Measurements from ENCODE around the gene RUNX3.

DNA sequence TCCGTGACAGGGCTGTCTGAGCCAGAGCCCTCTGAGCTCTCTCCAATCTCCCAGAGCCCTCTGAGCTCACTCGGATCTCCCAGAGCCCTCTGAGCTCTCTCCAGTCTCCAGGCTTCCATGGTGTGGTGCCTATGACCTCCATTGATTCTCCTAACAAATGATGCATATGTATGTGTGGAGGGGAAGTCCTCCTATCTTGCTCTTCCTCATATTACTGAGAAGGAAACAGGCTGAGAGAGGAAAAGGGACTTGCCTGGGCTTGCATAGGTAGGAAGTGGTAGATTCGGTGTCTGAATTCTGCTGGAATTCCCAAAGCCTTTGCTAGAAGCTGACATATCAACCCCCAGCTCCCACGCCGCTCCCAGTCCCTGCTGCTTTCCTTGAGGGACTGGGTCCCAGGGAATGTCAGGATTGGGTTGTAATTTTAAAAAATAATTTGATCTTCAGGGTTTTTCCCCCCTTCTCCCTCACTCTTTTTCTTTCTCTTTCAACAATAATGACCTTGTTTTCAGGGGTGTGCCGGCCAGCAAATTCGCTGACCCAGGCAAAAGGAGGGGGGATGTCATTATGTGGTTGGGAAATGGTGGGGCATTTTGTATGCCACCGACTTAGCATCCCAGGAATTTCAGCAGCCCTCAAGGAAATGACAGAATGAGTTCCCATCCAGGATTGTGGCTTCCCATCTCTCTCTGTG lies 42.3 kb upstream of the RUNX3 start:
- TF ChIP-seq, protein P1, sequence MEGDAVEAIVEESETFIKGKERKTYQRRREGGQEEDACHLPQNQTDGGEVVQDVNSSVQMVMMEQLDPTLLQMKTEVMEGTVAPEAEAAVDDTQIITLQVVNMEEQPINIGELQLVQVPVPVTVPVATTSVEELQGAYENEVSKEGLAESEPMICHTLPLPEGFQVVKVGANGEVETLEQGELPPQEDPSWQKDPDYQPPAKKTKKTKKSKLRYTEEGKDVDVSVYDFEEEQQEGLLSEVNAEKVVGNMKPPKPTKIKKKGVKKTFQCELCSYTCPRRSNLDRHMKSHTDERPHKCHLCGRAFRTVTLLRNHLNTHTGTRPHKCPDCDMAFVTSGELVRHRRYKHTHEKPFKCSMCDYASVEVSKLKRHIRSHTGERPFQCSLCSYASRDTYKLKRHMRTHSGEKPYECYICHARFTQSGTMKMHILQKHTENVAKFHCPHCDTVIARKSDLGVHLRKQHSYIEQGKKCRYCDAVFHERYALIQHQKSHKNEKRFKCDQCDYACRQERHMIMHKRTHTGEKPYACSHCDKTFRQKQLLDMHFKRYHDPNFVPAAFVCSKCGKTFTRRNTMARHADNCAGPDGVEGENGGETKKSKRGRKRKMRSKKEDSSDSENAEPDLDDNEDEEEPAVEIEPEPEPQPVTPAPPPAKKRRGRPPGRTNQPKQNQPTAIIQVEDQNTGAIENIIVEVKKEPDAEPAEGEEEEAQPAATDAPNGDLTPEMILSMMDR (IDR thresholded peaks at IDR 0.05; ENCODE audit: insufficient read depth, low read length, poor library complexity, severe bottlenecking) = no peak
- no peak for TF ChIP-seq EZH2phosphoT487 (conservative IDR thresholded peaks at IDR 0.05; ENCODE audit: low read length)
